KMS-11 (cell line): ENCODE data around the gene DNAJC15.

Source experiments
- H2AFZ ChIP-seq: fragments of 200-600 bp; sonication (generic); 2 replicates; pipeline ENCODE4 v1.6.1; 2016; ENCODE audit warnings: antibody characterized with exemption, mixed run types, low read depth
- H3K27ac ChIP-seq: fragments of 200-600 bp; sonication (generic); 2 replicates; pipeline ENCODE4 v1.6.1; 2016; ENCODE audit warnings: mild to moderate bottlenecking, mixed run types
- H3K27me3 ChIP-seq: fragments of 200-600 bp; sonication (generic); 2 replicates; pipeline ENCODE4 v1.6.1; 2017; ENCODE audit warnings: mild to moderate bottlenecking, low read depth, mixed run types, moderate library complexity; ENCODE audit not compliant: insufficient read depth
- H3K36me3 ChIP-seq: fragments of 200-600 bp; sonication (generic); 2 replicates; pipeline ENCODE4 v1.6.1; 2017; ENCODE audit warnings: mild to moderate bottlenecking, mixed run types; ENCODE audit not compliant: insufficient read depth
- H3K4me1 ChIP-seq: fragments of 200-600 bp; sonication (generic); 2 replicates; pipeline ENCODE4 v1.6.1; 2016; ENCODE audit warnings: mild to moderate bottlenecking, low read depth, mixed run types; ENCODE audit not compliant: poor library complexity, severe bottlenecking
- H3K4me2 ChIP-seq: fragments of 200-600 bp; sonication (generic); 2 replicates; pipeline ENCODE4 v1.7.0; 2016; ENCODE audit warnings: mild to moderate bottlenecking, mixed run types
- H3K4me3 ChIP-seq: fragments of 200-600 bp; sonication (generic); IDR thresholded peaks from 2 replicates; pipeline ENCODE4 v1.6.1; 2017; ENCODE audit warnings: low read depth, low read length, mixed read lengths; ENCODE audit not compliant: insufficient read depth
- H3K79me2 ChIP-seq: fragments of 200-600 bp; sonication (generic); 2 replicates; pipeline ENCODE4 v1.6.1; 2016; ENCODE audit warnings: low read depth, mixed run types; ENCODE audit not compliant: insufficient read depth
- H3K9ac ChIP-seq: fragments of 200-600 bp; sonication (generic); 2 replicates; pipeline ENCODE4 v1.6.1; 2016; ENCODE audit warnings: mild to moderate bottlenecking, mixed run types
- H4K20me1 ChIP-seq: fragments of 200-600 bp; sonication (generic); 2 replicates; pipeline ENCODE4 v1.6.1; 2016; ENCODE audit warnings: mild to moderate bottlenecking, mixed run types; ENCODE audit not compliant: insufficient read depth
- CTCF ChIP-seq: fragments of 200-600 bp; sonication (generic); conservative IDR thresholded peaks from 2 replicates; pipeline ENCODE4 v1.6.1; 2017; ENCODE audit warnings: low read depth, mild to moderate bottlenecking, antibody characterized with exemption, low read length, moderate library complexity, mixed read lengths

Gene DNAJC15

GRCh38 chr13:43129511-43130110, 106.2 kb downstream of the DNAJC15 start:
- Histone ChIP-seq H3K79me2 (no peaks in the 10 kb centered on the region), H2AFZ (no peak overlapping the region), H3K27ac (no peak overlapping the region), H4K20me1 (no peaks in the 10 kb centered on the region), H3K4me1 (no peaks in the 10 kb centered on the region), H3K4me2 (no peak overlapping the region), H3K36me3 (no peaks in the 10 kb centered on the region), H3K4me3 (no peak overlapping the region), H3K9ac (no peak overlapping the region), H3K27me3 (no peaks in the 10 kb centered on the region)
- no peak for TF ChIP-seq CTCF

GRCh38 chr13:43132257-43132656, 108.9 kb downstream of the DNAJC15 start:
- no peaks in the 10 kb centered on the region for H3K27me3 ChIP-seq
- H2AFZ ChIP-seq = no peak overlapping the region
- no peak for TF ChIP-seq CTCF
- H3K4me3 ChIP-seq = no peak overlapping the region
- H4K20me1 ChIP-seq = no peaks in the 10 kb centered on the region
- H3K4me1 ChIP-seq = no peaks in the 10 kb centered on the region
- H3K4me2 ChIP-seq = no peak overlapping the region
- no peak overlapping the region for H3K9ac ChIP-seq
- no peak overlapping the region for H3K27ac ChIP-seq
- no peaks in the 10 kb centered on the region for H3K36me3 ChIP-seq
- no peaks in the 10 kb centered on the region for H3K79me2 ChIP-seq

- no peak overlapping the region for H3K4me2 ChIP-seq
- no peak for TF ChIP-seq CTCF
- no peak overlapping the region for H2AFZ ChIP-seq
- no peak overlapping the region for H3K4me3 ChIP-seq
- no peak overlapping the region for H3K27ac ChIP-seq
- no peaks in the 10 kb centered on the region for H4K20me1 ChIP-seq
- H3K79me2 ChIP-seq = no peaks in the 10 kb centered on the region
- H3K4me1 ChIP-seq = no peaks in the 10 kb centered on the region
- H3K9ac ChIP-seq = no peak overlapping the region
- H3K36me3 ChIP-seq = no peaks in the 10 kb centered on the region
- H3K27me3 ChIP-seq = no peaks in the 10 kb centered on the region
Measured at GRCh38 chr13:43132911-43133310, 109.5 kb downstream of the DNAJC15 start.

- no peak for TF ChIP-seq CTCF
- no peak overlapping the region for H3K4me3 ChIP-seq
- H3K27me3 ChIP-seq = no peaks in the 10 kb centered on the region
- no peaks in the 10 kb centered on the region for H3K36me3 ChIP-seq
- H4K20me1 ChIP-seq = no peaks in the 10 kb centered on the region
- no peak overlapping the region for H3K27ac ChIP-seq
- H3K79me2 ChIP-seq = no peaks in the 10 kb centered on the region
- H3K4me1 ChIP-seq = no peaks in the 10 kb centered on the region
- no peak overlapping the region for H3K9ac ChIP-seq
- no peak overlapping the region for H2AFZ ChIP-seq
- no peak overlapping the region for H3K4me2 ChIP-seq
Measured at GRCh38 chr13:43133792-43134191, 110.4 kb downstream of the DNAJC15 start.
